ENCODE data around the gene TREML1.

TREML1 gene

DNA sequence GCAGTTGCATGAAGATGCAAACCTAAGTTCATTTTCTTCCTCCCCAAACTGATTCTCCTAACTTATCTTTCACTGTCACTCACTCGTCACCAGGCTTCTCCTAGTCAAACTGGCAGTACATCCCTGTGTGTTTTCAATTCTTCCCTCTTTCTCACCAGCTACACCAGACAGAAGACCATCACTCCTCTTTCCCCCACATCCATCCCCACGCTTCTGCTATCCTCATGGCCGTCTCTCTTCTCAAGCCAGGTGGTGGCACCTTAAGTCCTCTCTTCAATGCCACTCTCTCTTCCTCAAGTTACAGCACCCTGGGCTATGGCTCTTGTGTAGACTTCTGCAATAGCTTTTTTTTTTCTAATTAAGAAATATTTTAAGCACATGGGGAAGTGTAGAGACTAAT lies 23.1 kb upstream of the TREML1 start:
- no peak for DNase-seq

GRCh38 chr6:41176189-41176588 lies 22.0 kb upstream of the TREML1 start:
- DNase-seq = no peak

DNA sequence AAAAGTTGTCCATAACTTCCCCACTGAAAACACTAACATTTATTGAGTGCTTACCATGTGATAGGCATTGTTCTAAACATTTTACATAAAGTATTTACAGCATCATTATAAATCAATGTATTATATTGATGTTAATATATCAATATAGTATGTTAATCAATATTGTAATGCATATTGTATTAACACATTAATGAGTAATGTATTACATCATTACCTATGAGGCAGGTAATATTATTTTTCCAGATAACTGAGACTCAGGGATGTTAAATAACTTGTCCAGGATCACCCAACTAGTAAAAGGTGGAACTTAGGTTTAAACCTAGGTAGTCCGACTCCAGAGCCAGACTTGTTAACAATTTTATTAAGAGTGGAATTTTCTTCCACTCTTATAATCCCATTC lies 20.9 kb upstream of the TREML1 start:
- DNase-seq = no peak

- DNase-seq = no peak
Measured at GRCh38 chr6:41174610-41175009, 20.5 kb upstream of the TREML1 start.

DNA sequence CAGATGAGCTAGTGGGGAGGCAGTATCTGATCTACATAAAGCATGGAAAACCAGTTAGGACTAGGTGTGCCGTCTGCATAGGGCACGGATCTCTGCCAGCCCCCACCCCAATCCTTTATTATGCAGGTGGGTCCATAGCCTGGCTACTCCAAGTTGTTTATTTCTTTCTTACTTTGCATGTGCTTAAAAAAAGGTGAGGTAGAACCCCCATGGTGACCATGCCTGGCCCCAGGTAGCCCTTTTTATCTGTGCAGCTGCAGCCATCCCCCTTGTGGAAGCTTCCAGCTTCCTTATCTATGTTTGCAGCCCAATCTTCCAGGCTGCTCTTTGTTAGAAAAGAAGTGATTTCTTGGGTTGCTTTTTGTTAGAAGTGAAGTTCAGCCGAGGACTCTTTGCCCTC lies 17.8 kb upstream of the TREML1 start:
- DNase-seq = no peak

- no peak for DNase-seq
Measured at GRCh38 chr6:41170547-41171160, 16.5 kb upstream of the TREML1 start.

DNA sequence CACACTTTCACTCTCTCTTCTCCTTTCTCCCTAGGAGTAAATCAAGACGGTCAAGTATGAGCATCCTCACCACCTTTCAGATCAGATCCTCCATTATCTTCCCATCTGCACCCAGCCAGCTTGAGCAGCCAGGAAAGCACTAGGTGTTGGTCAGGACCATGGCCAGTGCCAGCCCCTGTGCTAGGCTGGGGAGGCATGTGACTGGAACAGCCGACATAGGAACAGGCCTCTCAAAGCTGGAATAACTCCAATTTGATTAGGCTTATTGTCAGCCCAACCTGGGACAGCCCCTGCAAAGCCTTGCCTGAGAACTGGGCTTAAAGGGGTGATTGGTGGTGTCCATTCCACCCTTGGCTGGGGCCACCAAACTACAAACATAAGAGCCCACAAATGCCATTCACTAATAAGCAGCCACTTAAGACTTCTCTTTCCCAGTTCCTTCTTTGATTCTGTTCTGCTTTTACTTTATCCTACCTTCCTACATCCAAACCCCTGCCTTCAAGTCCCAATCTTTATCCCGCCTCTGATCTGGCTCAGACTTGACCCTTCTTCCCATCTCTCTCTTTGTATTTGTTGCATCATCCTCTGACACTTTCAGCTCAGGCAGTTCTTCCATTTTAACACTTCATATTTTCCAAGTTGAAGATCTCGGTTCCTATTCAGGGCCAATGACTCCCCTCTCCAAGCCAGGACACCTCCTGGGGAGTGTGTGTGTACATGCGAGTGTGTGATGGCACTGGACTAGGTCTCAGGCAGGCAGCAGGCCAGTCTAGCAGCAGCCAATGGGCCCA lies 13.2 kb upstream of the TREML1 start:
- no peak for DNase-seq

GRCh38 chr6:41164551-41165120 lies 10.5 kb upstream of the TREML1 start:
- no peak for DNase-seq

DNA sequence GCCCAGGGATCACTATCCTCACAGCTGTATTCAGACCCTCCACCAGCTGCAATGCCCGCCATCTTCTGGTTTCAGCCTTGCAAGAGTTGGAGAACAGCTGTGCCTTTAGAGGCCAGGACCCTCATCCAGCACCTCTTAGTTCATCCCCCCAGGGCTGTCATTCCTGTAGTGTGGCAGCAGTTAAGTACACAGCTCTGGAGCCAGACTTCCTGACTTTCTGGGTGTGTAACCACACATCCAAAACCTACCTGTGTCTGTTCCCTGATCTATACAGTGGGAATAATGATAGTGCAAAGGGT lies 9.2 kb upstream of the TREML1 start:
- DNase-seq = no peak

DNA sequence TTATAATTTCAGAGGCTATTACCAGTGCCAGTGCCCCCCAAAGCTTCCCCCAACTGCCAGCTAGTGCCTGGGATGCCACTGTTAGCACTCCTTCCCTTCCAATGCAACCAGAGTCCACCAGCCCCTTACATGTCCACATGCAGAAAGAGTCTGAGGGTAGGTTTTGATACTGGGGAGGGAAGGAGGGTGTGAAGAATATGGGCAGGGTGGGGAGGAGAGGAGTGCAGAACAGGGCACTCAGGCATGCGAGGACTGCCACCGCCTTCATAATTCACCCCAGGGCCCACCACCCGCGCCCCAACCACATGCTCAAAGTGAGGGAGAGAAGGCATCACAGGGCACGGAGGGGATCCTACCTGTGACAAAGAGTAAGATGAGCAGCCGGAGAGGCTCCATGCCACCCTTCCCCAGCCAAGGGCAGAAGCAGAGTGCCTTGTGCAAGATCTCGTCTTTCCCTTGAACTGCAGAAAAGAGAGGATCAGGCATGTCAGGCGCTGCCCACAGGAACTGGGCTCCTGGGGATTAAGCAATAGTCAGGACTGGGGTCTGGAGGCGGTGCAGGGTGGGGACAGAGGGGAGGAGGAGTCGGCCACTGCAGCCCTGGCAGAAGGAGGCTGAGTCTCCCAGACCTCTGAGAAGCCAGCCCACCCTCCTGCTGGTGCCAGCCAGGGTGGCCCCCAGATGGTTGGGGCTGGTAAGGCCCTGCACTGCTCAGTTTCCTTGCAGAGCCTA lies 8.7 kb upstream of the TREML1 start, which contains the start of gene TREM2:
TSS of gene TREM2 (minus strand) at position 430 of the 732 bp plus-strand sequence. CDS start at position 396, 34 bp downstream.
- DNase-seq = no peak

GRCh38 chr6:41161851-41162552 lies 7.9 kb upstream of the TREML1 start:
- DNase-seq = no peak

GRCh38 chr6:41161380-41161779 lies 7.2 kb upstream of the TREML1 start:
- DNase-seq = no peak

DNA sequence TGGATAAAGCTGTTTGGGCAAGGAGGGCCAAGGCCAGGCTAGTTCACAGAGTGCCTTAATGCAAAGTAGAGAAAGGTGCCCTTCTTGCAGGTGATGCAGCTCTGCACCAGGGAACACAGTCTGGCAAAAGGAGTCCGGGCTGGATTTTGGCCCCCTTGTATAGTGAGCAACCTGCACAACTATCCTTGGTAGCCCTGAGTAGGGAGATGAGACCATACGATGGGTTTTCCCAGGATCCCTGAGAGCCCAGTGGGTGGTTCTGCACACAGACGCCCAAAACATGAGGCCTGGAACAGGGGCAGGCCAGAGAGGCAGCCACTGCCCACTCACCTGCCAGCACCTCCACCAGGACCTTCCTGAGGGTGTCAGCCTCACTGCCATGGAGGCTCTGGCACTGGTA lies 6.8 kb upstream of the TREML1 start:
- DNase-seq = no peak

- no peak for DNase-seq
Measured at GRCh38 chr6:41159415-41160082, 5.4 kb upstream of the TREML1 start.

DNA sequence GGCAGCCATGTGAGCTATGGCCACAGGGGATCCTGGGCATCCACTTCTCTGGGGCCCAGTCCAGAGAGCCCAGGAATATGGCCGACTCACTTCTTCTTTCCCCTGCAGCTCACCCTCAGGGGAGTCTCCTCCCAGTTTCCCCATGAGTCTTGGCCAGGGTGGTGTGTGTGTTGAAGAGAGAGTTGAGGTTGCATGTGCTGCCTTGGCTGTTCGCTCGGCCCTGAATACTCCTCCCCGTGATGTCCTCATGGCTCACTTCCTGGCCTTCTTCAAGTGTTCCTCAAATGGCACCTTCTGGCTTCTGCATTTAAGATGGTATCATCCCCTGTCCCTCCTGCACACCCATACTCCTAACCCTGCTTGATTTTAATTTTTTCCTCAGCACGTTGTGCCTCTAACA lies 3.2 kb upstream of the TREML1 start:
- DNase-seq = no peak

GRCh38 chr6:41156771-41157170 lies 2.6 kb upstream of the TREML1 start:
- DNase-seq = no peak

DNA sequence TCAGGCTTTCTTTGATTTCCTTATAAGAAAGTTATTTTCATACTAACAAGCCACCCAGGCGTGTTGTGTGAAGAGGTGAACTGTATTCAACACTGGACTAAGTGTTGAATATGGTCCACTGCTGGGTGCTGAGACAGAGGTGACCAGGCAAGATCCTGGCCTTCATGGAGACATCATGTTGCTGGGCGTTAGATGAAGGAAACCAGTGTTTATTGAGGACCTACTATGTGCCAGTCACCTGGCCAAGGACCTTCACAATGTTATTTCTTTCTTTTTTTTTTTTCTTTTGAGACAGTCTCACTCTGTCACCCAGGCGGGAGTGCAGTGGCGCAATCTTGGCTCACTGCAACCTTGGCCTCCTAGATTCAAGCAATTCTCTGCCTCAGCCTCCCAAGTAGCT lies 1.9 kb upstream of the TREML1 start:
- DNase-seq = no peak

DNA sequence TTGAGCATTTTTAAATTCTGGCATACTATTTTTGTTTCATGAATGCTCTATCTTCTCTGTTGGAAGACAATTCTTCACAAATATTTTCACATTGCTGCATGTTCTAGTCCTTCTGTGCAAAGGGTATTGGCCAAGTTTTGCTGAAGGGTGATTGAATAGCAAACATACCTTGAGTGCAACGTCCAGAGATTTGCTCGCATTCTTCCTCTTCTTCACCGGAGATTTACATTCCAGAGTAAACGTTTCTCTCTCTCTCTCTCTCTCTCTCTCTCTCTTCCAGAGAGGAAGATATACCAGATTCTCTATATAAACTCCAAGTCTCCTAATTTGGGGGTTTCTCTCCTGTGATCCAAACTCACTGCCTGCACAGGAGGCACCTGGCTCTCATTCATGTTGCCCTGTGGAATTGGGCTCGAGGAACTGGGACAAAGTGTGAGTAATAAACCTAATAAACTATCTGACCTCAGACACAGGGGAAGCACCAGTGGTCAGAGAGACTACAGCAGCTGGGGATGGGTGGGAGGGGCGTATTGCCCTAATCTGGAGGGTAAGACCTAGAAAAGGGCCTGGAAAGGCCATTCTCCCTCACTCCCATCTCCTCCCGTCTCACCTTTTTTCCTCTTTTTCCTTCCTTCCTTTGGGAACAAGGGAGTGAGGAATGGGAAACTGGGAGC lies 1.1 kb upstream of the TREML1 start:
- DNase-seq = no peak

GRCh38 chr6:41153451-41153850 lies 696 bp downstream of the TREML1 start:
- DNase-seq = no peak

DNA sequence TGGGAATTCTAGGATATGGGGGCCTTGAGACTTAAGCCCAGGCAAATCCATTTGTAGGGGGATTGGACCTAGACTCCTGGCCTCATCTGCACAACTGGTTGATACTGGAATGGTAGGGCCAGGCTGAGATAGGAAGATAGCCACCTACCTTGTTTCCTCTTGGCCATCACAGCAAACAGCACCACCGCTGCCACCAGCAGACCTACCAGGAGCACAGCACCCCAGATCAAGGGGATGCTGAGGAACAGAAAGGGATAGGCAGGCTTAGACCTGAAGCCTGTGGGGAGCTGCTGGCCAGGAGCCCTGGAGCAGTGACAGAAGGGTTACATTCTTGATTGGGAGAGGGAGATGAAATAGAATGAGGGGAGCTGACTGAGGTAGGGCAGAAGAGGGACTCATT lies 3.5 kb downstream of the TREML1 start:
- no peak for DNase-seq

- no peak for DNase-seq
Measured at GRCh38 chr6:41147917-41148316, 6.2 kb downstream of the TREML1 start.

- DNase-seq = no peak
Measured at GRCh38 chr6:41136911-41137310, 17.2 kb downstream of the TREML1 start.
